Osteocyte (in vitro differentiated cells): Measurements from ENCODE around the gene CRIP3. TPM values are rescaled to one million over a fixed set of nuclear protein-coding genes. Genes with fewer than 3 reads are reported as not detected.
"Not testable (repeated sequence)": the region's sequence is repeated elsewhere in the genome, so short reads cannot be mapped to it uniquely, and the experiment has no call there.

Experiments
- DNase-seq: peaks from one replicate; pipeline ENCODE4 v3.0.0; 2021; ENCODE audit warnings: mixed read lengths; ENCODE audit not compliant: unreplicated experiment; ENCODE audit errors: extremely low spot score
- H3K27ac Mint-ChIP-seq: one replicate; pipeline ENCODE4 v1.8.0; 2021; ENCODE audit warnings: mild to moderate bottlenecking, mixed read lengths; ENCODE audit not compliant: unreplicated experiment
- H3K27me3 Mint-ChIP-seq: one replicate; pipeline ENCODE4 v1.8.0; 2021; ENCODE audit warnings: mixed read lengths; ENCODE audit not compliant: unreplicated experiment
- H3K36me3 Mint-ChIP-seq: one replicate; pipeline ENCODE4 v1.8.0; 2021; ENCODE audit warnings: mixed read lengths; ENCODE audit not compliant: unreplicated experiment
- H3K4me1 Mint-ChIP-seq: one replicate; pipeline ENCODE4 v1.8.0; 2021; ENCODE audit warnings: mixed read lengths; ENCODE audit not compliant: unreplicated experiment
- H3K4me3 Mint-ChIP-seq: one replicate; pipeline ENCODE4 v1.8.0; 2021; ENCODE audit warnings: mild to moderate bottlenecking, moderate library complexity, mixed read lengths; ENCODE audit not compliant: unreplicated experiment
- H3K9me3 Mint-ChIP-seq: one replicate; pipeline ENCODE4 v1.8.0; 2021; ENCODE audit warnings: mixed read lengths; ENCODE audit not compliant: unreplicated experiment
- CTCF ChIP-seq: fragments of 200-600 bp; sonication (generic); IDR thresholded peaks from 2 replicates; pipeline ENCODE4 v1.5.0; 2021; ENCODE audit warnings: antibody characterized with exemption, mild to moderate bottlenecking, moderate library complexity
- long read RNA-seq: library from polyadenylated mRNA; unstranded; transcript quantifications from one replicate; pipeline ENCODE4 v2.0.0, GENCODE V29; 2021
- total RNA-seq: library from RNA; stranded (reverse); gene quantifications from 2 replicates; pipeline ENCODE4 v1.2.1, GENCODE V29; 2021

The CRIP3 gene
- 1.4 and 1.8 TPM in 2 replicates for total RNA-seq
- long read RNA-seq = 0 reads

DNA sequence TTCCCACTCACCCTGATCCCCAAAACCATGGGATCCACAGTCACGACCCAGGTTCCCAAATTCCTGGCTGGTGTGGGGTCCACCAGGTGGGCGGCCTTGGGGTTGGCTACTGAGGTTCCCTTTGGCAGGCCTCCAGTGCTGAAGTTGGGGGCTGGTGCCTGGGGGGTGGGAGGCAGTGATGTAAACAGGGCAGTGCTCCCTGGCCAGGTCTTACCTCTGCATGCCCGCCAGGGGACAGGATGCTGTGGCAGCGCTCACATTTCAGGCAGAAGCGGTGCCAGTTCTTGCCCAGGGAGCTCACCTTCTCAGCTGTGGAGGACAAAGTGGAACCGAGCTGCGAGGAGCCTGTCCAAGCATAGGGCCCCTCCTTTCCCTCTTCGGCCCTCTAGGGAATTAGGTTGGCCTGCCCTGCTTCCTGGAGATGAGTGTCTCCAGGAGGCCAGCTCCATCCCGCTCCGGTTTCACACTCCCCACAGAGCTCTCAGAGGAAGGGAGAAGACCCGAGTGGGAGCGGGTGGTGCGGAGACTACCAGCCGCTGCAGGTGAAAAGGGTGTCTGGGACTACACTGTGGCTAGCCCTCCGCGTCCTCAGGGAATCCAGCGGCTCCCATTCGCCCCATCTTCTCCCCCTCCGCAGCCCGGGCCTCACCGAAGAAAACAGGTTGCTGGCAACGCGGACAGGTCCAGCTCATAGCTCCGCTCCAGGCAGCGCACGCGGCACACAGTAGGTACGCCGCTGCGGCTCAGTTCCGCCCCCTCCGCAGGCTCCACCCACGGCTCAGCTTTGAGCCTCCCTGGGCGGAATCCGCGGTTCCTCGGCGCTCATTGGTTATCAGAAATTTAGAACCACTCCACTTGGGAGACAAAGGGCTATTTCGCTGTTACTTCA is at the start of gene CRIP3:
Gene CRIP3, minus strand, starts transcription at position 726 of the 889 bp plus-strand sequence. Its CDS starts 34 bp downstream, at position 692.
- no peak within 1 kb of the TSS for H3K27ac Mint-ChIP-seq
- H3K36me3 Mint-ChIP-seq = no peaks in the 10 kb centered on the region
- peak; percentile 26 for TF ChIP-seq CTCF
- H3K4me1 Mint-ChIP-seq = peaks cover 9% of the 10 kb centered on the region
- peak within 1 kb of the TSS; percentile 74 for H3K4me3 Mint-ChIP-seq
- peaks cover 23% of the 10 kb centered on the region for H3K27me3 Mint-ChIP-seq
- DNase-seq = no peak
- H3K9me3 Mint-ChIP-seq = no peaks in the 10 kb centered on the region

DNA sequence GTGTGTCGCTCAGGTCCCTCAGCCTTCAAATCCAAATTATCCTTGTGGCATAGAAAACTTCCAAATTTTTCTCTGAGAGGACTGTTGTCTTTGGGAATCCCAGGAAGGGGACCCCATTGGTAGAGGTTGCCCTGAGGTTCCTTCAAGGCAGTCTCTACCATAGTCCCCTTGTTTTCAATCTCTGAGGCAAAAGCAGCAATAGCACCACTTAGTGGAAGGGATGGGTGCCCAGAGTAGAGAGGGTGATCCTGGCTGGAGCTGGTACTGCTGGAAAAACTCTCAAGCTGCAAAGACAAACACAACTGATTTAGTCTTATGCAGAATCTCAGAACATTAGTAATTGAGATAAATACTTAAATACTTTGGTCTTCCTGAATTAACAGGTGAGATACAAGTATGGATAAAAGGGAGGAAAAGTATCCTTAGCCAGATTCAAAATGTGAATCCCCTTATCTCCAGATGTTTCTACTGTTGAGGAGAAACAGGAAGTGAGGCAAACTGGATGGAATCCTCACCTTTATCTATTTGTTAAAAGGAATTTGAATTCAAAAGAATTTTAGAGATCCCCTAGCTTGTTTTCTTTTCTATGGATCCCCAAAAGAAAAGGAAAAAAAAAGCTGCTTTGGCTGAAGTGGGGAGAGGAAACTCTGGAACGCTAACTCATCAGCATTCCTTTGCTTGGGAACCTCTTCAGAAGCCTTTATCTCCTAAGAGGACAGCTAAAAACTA is 47.4 kb upstream of the CRIP3 start:
- Mint-ChIP-seq H3K4me3 (no peak overlapping the region), H3K27me3 (no peaks in the 10 kb centered on the region), H3K27ac (no peak overlapping the region), H3K4me1 (no peaks in the 10 kb centered on the region), H3K36me3 (peaks cover 60% of the 10 kb centered on the region), H3K9me3 (no peaks in the 10 kb centered on the region)
- DNase-seq = no peak
- peak; percentile 22 for TF ChIP-seq CTCF

DNA sequence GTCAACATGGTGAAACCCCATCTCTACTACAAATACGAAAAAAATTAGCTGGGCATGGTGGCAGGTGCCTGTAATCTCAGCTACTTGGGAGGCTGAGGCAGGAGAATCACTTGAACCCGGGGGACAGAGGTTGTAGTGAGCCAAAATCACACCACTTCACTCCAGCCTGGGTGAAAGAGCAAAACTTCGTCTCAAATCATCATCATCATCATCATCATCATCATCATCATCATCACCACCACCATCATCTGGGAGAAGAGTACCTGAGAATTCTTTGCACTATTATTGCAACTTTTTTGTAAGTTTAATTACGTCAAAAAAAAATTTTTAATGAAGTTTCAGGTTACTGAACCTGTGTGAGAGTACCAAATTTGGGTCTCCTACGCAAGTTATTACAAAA is 43.3 kb upstream of the CRIP3 start:
- not testable (repeated sequence) for H3K27ac Mint-ChIP-seq, H3K4me3 Mint-ChIP-seq

DNA sequence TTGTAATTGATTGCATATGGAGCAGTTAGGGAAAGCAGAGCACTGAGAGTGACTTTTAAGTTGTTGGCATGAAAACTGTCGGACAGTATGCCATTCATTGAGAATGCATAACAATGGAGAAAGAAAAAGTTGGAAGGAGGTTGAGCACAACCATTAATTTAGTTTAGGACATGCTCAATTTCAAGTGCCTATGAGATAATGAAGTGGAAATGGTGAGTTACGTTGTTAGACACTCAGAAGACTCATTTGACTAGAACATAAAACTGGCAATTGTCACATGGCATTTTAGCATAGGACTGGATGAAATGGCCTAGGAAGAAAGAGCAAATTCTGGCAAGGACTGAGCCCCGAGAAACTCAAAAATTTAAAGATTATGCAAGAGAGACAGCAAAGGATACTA is 38.8 kb upstream of the CRIP3 start:
- Mint-ChIP-seq H3K4me1 (no peaks in the 10 kb centered on the region), H3K27ac (no peak overlapping the region), H3K4me3 (no peak overlapping the region), H3K36me3 (peaks cover 33% of the 10 kb centered on the region), H3K27me3 (no peaks in the 10 kb centered on the region), H3K9me3 (no peaks in the 10 kb centered on the region)
- no peak for DNase-seq
- TF ChIP-seq CTCF = no peak

More for the DNA sequence above, 43.3 kb upstream of the CRIP3 start:
- not testable (repeated sequence) for H3K27me3 Mint-ChIP-seq, H3K4me1 Mint-ChIP-seq, H3K9me3 Mint-ChIP-seq, DNase-seq
- H3K36me3 Mint-ChIP-seq = peaks cover 43% of the 10 kb centered on the region

GRCh38 chr6:43347021-43347420 is 38.4 kb upstream of the CRIP3 start:
- DNase-seq = no peak
- TF ChIP-seq CTCF = no peak
- Mint-ChIP-seq H3K27me3 (no peaks in the 10 kb centered on the region), H3K4me1 (no peaks in the 10 kb centered on the region), H3K27ac (no peak overlapping the region), H3K36me3 (peaks cover 34% of the 10 kb centered on the region), H3K4me3 (no peak overlapping the region), H3K9me3 (no peaks in the 10 kb centered on the region)

- not testable (repeated sequence) for H3K27ac Mint-ChIP-seq, H3K27me3 Mint-ChIP-seq, H3K4me3 Mint-ChIP-seq
Measured at GRCh38 chr6:43346243-43346642, 37.6 kb upstream of the CRIP3 start.

More at GRCh38 chr6:43346243-43346642, 37.6 kb upstream of the CRIP3 start:
- not testable (repeated sequence) for H3K4me1 Mint-ChIP-seq, DNase-seq, H3K9me3 Mint-ChIP-seq
- H3K36me3 Mint-ChIP-seq = peaks cover 35% of the 10 kb centered on the region
